ENCODE data around the gene CNTFR.
"Not testable (repeated sequence)": the region's sequence is repeated elsewhere in the genome, so short reads cannot be mapped to it uniquely, and the experiment has no call there.

DNA sequence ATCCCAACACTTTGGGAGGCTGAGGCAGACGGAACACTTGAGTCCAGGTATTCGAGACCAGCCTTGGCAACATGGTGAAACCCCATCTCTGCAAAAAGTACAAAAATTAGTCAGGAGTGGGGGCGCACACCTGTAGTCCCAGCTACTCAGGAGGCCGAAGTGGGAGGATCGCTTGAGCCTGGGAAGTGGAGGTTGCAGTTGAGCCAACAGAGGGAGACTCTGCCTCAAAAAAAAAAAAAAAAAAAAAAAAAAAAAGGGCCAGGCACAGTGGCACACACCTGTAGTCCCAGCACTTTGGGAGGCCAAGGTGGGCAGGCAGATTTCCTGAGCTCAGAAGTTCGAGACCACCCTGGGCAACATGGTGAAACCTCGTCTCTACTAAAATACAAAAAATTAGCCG lies 49.8 kb upstream of the CNTFR start:
- TF ChIP-seq, protein P1, sequence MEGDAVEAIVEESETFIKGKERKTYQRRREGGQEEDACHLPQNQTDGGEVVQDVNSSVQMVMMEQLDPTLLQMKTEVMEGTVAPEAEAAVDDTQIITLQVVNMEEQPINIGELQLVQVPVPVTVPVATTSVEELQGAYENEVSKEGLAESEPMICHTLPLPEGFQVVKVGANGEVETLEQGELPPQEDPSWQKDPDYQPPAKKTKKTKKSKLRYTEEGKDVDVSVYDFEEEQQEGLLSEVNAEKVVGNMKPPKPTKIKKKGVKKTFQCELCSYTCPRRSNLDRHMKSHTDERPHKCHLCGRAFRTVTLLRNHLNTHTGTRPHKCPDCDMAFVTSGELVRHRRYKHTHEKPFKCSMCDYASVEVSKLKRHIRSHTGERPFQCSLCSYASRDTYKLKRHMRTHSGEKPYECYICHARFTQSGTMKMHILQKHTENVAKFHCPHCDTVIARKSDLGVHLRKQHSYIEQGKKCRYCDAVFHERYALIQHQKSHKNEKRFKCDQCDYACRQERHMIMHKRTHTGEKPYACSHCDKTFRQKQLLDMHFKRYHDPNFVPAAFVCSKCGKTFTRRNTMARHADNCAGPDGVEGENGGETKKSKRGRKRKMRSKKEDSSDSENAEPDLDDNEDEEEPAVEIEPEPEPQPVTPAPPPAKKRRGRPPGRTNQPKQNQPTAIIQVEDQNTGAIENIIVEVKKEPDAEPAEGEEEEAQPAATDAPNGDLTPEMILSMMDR (IDR thresholded peaks at IDR 0.05) = not testable (repeated sequence)
- not testable (repeated sequence) for TF ChIP-seq EZH2phosphoT487 (IDR thresholded peaks at IDR 0.05)

All from neural progenitor cell (in vitro differentiated cells).